Articular chondrocyte of knee joint (primary cell): ENCODE results near the gene SH2D3C. TPM values are rescaled to one million over a fixed set of nuclear protein-coding genes. Genes with fewer than 3 reads are reported as not detected.

Experiments used
- total RNA-seq: library from RNA; depleted of rRNA; stranded (reverse); fragments of >200 nt; gene quantifications from 2 replicates; pipeline ENCODE4 v1.2.3, GENCODE V29; 2012

SH2D3C gene, protein sequence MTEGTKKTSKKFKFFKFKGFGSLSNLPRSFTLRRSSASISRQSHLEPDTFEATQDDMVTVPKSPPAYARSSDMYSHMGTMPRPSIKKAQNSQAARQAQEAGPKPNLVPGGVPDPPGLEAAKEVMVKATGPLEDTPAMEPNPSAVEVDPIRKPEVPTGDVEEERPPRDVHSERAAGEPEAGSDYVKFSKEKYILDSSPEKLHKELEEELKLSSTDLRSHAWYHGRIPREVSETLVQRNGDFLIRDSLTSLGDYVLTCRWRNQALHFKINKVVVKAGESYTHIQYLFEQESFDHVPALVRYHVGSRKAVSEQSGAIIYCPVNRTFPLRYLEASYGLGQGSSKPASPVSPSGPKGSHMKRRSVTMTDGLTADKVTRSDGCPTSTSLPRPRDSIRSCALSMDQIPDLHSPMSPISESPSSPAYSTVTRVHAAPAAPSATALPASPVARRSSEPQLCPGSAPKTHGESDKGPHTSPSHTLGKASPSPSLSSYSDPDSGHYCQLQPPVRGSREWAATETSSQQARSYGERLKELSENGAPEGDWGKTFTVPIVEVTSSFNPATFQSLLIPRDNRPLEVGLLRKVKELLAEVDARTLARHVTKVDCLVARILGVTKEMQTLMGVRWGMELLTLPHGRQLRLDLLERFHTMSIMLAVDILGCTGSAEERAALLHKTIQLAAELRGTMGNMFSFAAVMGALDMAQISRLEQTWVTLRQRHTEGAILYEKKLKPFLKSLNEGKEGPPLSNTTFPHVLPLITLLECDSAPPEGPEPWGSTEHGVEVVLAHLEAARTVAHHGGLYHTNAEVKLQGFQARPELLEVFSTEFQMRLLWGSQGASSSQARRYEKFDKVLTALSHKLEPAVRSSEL
- total RNA-seq, result 0.32 and 0.52 TPM in 2 replicates

GRCh38 chr9:127778280-127779135 is at the start of gene SH2D3C:
Gene SH2D3C, minus strand, starts transcription at chr9:127778666. Its CDS starts 39 bp downstream, at chr9:127778627.

DNA sequence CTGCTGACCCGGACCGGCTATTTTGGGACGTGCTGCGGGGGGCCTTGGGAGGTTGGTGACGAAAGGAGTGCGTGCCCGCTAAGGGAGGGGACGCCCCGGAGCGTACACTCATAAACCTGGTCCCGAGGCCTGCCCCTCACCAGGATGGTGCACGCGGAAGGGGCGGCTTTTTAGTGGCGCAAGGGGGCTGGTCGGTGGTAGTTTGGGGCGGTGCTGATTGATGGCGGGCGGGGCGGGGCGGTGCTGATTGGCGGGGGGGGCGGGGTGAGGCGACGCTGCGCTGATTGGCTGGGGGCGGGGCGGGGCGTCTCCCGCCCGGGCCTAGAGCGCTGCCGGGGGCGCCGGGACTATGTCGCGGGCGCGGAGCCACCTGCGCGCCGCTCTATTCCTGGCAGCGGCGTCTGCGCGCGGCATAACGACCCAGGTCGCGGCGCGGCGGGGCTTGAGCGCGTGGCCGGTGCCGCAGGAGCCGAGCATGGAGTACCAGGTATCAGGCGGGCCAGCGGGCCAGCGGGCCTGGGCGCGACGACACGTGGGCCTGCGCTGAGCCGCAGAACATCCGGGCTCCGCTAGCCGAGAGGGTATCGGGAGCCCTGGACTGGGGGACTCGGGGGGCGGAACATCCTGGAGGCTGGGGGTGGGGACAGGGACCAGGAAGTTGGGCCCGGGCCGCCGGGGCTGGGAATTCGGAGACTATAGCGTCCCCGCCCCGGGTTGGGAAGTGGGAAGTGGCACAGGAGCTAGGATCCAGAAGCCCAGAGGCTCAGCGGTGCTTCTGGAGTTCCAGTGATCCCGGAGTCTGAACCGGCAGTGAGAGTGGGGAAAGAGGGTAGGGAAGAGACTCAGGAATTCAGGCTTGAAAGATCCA is 24.3 kb upstream of the SH2D3C start, which contains the start of gene FPGS:
Gene FPGS, plus strand, starts transcription at position 307 of the 868 bp plus-strand sequence. Its CDS starts 43 bp downstream, at position 350.

GRCh38 chr9:127785933-127786772 is 7.7 kb upstream of the SH2D3C start, which contains the start of gene CDK9:
Gene CDK9, plus strand, starts transcription at chr9:127786034. Its CDS starts 115 bp downstream, at chr9:127786149.

DNA sequence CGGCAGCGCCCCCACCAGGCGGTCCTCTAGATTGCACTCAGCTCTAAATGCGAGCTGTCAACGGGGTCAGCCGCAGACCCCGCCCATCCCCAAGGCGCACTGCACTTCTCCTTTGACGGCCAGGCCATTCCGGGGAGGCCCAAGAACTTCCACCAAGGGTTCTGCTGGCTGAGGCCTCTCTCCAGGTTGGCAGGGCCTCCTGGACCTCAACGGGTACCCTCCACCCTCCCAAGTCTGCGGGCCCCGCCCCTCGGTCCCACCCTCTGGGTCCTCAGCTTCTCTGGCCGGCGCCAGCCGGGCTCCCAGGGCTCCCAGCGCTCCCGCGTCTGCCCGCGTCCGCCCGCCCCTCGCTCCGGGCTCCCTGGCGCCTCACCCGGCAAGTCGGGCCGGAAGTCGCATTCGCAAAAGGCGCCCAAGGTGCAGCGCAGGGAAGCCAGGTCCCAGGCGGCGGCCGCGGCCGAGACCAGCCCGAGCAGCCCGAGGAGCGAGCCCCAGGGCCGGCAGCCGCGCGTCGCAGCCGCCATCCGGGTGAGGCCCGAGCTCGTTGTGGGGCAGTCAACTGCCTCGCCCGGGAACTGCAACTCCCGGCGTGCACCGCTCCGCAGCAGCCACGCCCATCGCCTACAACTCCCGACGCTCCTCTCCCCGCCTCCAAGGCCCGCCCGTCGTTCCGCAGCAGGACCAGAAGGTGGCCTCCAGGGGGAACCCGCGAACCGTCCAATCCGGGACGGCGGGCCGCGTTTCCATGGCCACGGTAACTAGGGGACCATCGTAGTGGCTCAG is 43.5 kb downstream of the SH2D3C start, which contains the start of gene TOR2A:
Gene TOR2A, minus strand, starts transcription at position 548 of the 783 bp plus-strand sequence. Its CDS starts 24 bp downstream, at position 524.

GRCh38 chr9:127715470-127716337 is 62.8 kb downstream of the SH2D3C start, which contains the start of the genes PTRH1 and TTC16:
Gene PTRH1, minus strand, starts transcription at chr9:127715663. Its CDS starts 24 bp downstream, at chr9:127715639.
Gene TTC16, plus strand, starts transcription at chr9:127716079. Its CDS starts 67 bp downstream, at chr9:127716146.

DNA sequence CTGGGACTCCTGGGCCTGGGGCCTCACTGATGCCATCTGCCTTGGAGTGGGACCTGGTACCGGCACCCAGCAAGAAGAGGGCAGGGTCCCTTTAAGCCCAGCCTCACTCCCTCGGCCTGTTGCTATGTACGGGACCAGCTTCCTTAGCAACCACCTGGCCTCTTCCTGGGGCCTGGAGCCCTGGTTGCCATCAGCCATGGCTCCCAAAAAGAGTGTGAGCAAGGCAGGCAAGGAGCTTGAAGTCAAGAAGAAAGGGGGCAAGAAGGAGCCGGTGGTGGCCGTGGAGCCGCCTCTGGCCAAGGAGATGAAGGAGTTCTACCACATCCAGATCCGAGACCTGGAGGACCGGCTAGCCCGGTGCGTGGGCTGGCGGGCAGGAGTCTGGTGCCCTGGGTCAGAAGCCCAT is 71.6 kb downstream of the SH2D3C start, which contains the start of gene CFAP157:
Gene CFAP157, plus strand, starts transcription at position 153 of the 406 bp plus-strand sequence. Its CDS starts 44 bp downstream, at position 197.

Other genes starting within 250 kb of the SH2D3C start
- 20.9 and 35.1 TPM in 2 replicates for gene STXBP1, start 166.4 kb downstream of the SH2D3C start, total RNA-seq
- gene CFAP157, start 71.7 kb downstream of the SH2D3C start, total RNA-seq, result 0.13 TPM in 1 of 2 replicates, not detected in the other
- gene PTRH1, start 63.0 kb downstream of the SH2D3C start, total RNA-seq, result 11.0 and 11.1 TPM in 2 replicates
- under 0.01 TPM in 1 of 2 replicates, not detected in the other for gene TTC16, start 62.6 kb downstream of the SH2D3C start, total RNA-seq
- gene TOR2A, start 43.4 kb downstream of the SH2D3C start, total RNA-seq, result 2.5 and 2.9 TPM in 2 replicates
- 53.3 and 63.9 TPM in 2 replicates for gene CDK9, start 7.4 kb upstream of the SH2D3C start, total RNA-seq
- 52.8 and 98.8 TPM in 2 replicates for gene FPGS, start 24.2 kb upstream of the SH2D3C start, total RNA-seq
- gene ENG, start 76.0 kb upstream of the SH2D3C start, total RNA-seq, result 52.6 and 61.7 TPM in 2 replicates
- gene AK1, start 99.0 kb upstream of the SH2D3C start, total RNA-seq, result 152 and 156 TPM in 2 replicates
- 81.9 and 89.9 TPM in 2 replicates for gene ST6GALNAC6, start 120.9 kb upstream of the SH2D3C start, total RNA-seq
- 46.0 and 52.7 TPM in 2 replicates for gene ST6GALNAC4, start 138.4 kb upstream of the SH2D3C start, total RNA-seq
- 3.8 and 3.9 TPM in 2 replicates for gene PIP5KL1, start 152.1 kb upstream of the SH2D3C start, total RNA-seq
- gene DPM2, start 159.2 kb upstream of the SH2D3C start, total RNA-seq, result 11.3 and 11.4 TPM in 2 replicates
- 9.5 and 15.4 TPM in 2 replicates for gene EEIG1, start 202.3 kb upstream of the SH2D3C start, total RNA-seq